ENCODE measurements around the gene CYTH4. TPM values are rescaled to one million over a fixed set of nuclear protein-coding genes. Genes with fewer than 3 reads are reported as not detected.
A peak's percentile ranks its signal among the peaks of the same experiment; 100 is the strongest.

The CYTH4 gene
- total RNA-seq, 1 donor from 2014 or later = not detected

DNA sequence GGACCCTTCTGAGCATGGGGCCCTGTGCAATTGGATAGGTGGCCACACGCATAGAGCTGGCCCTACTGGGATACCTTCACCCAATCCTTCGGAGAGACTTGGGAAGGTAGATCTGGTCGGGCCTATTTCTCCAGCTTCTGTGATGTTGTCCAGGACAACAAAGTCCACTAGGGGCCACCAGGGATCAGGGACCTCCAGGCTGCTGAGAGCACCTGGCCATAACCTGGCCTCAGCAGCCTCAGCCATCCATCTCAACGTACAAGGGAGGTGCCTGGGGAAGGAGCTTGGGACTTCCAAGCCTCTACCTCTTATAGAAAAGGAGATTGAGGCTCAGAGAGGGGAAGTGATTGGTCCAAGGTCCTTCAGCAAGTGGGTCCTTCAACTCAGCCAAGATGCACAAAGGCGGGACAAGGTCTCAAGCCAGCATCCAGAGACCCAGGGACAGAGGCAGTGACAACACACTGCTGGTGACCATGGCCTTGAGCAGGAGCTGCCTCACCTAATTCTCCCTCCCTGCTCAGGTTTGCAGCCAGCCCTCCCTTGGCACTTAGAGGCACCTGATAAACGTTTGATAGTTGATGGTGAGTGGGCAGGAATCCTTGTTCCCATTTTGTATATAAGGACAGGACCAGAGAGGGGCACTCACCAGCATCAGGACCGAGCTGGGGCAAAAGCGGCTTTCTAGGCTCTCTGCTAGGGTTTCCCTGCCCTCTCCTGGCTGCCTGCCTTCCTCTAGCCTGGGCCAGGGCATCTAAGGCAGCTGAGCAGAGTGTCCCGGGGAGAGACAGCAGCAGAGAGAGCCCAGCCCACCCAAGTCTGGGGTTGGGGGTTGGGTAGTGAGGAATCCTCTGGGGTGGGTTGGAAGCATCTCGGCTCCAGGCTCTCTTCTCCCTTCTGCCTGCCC is 42.7 kb upstream of the CYTH4 start:
- no peak for DNase-seq (ENCODE audit: low spot score)
- Histone ChIP-seq H3K9ac (no peak overlapping the region), H3K79me2 (ENCODE audit: low read depth) (no peaks in the 10 kb centered on the region), H3K4me1 (peaks cover 3% of the 10 kb centered on the region), H3K4me2 (no peak overlapping the region), H2AFZ (replicated peaks) (no peak overlapping the region), H4K20me1 (ENCODE audit: low read depth) (no peaks in the 10 kb centered on the region), H3K27ac (no peak overlapping the region), H3K9me3 (ENCODE audit: low read depth) (no peaks in the 10 kb centered on the region), H3K36me3 (no peaks in the 10 kb centered on the region), H3K27me3 (no peaks in the 10 kb centered on the region), H3K4me3 (no peak overlapping the region), H3F3A (ENCODE audit: low read depth) (no peaks in the 10 kb centered on the region)
- H3K9me3 Mint-ChIP-seq = no peaks in the 10 kb centered on the region
- H3K36me3 Mint-ChIP-seq = no peaks in the 10 kb centered on the region
- H3K27me3 Mint-ChIP-seq (ENCODE audit: insufficient read depth, low read depth) = peaks cover 13% of the 10 kb centered on the region
- H3K4me3 Mint-ChIP-seq = no peak overlapping the region
- H3K4me1 Mint-ChIP-seq = peaks cover 19% of the 10 kb centered on the region
- no peak overlapping the region for H3K27ac Mint-ChIP-seq
- TF ChIP-seq EZH2 (IDR thresholded peaks at IDR 0.05) (no peak), EZH2phosphoT487 (IDR thresholded peaks at IDR 0.05) (no peak)
- TF ChIP-seq, protein P1, sequence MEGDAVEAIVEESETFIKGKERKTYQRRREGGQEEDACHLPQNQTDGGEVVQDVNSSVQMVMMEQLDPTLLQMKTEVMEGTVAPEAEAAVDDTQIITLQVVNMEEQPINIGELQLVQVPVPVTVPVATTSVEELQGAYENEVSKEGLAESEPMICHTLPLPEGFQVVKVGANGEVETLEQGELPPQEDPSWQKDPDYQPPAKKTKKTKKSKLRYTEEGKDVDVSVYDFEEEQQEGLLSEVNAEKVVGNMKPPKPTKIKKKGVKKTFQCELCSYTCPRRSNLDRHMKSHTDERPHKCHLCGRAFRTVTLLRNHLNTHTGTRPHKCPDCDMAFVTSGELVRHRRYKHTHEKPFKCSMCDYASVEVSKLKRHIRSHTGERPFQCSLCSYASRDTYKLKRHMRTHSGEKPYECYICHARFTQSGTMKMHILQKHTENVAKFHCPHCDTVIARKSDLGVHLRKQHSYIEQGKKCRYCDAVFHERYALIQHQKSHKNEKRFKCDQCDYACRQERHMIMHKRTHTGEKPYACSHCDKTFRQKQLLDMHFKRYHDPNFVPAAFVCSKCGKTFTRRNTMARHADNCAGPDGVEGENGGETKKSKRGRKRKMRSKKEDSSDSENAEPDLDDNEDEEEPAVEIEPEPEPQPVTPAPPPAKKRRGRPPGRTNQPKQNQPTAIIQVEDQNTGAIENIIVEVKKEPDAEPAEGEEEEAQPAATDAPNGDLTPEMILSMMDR (IDR thresholded peaks at IDR 0.05) = no peak

GRCh38 chr22:37240240-37240940 is 41.9 kb upstream of the CYTH4 start:
- no peak overlapping the region for H3K4me3 ChIP-seq
- TF ChIP-seq EZH2phosphoT487 (IDR thresholded peaks at IDR 0.05) = no peak
- TF ChIP-seq EZH2 (IDR thresholded peaks at IDR 0.05) = no peak
- TF ChIP-seq, protein P1 (IDR thresholded peaks at IDR 0.05) = no peak
- H3K27ac ChIP-seq = no peak overlapping the region
- peaks cover 3% of the 10 kb centered on the region for H3K4me1 ChIP-seq
- peak overlapping the region; percentile 86 for H3K27ac Mint-ChIP-seq
- H3K9me3 ChIP-seq (ENCODE audit: low read depth) = no peaks in the 10 kb centered on the region
- no peaks in the 10 kb centered on the region for H3K36me3 ChIP-seq
- no peak for DNase-seq (ENCODE audit: low spot score)
- peaks cover 7% of the 10 kb centered on the region for H3K27me3 Mint-ChIP-seq (ENCODE audit: insufficient read depth, low read depth)
- no peak overlapping the region for H3K9ac ChIP-seq
- no peaks in the 10 kb centered on the region for H3K9me3 Mint-ChIP-seq
- no peaks in the 10 kb centered on the region for H3K79me2 ChIP-seq (ENCODE audit: low read depth)
- no peaks in the 10 kb centered on the region for H3K36me3 Mint-ChIP-seq
- H4K20me1 ChIP-seq (ENCODE audit: low read depth) = no peaks in the 10 kb centered on the region
- H2AFZ ChIP-seq (replicated peaks) = no peak overlapping the region
- no peak overlapping the region for H3K4me2 ChIP-seq
- H3K4me1 Mint-ChIP-seq = peaks cover 18% of the 10 kb centered on the region
- H3F3A ChIP-seq (ENCODE audit: low read depth) = no peaks in the 10 kb centered on the region
- H3K27me3 ChIP-seq = no peaks in the 10 kb centered on the region
- no peak overlapping the region for H3K4me3 Mint-ChIP-seq

GRCh38 chr22:37240941-37241320 is 41.4 kb upstream of the CYTH4 start:
- Histone ChIP-seq H3K27me3 (no peaks in the 10 kb centered on the region), H4K20me1 (ENCODE audit: low read depth) (no peaks in the 10 kb centered on the region), H3K9ac (no peak overlapping the region), H3K27ac (no peak overlapping the region), H3K36me3 (no peaks in the 10 kb centered on the region), H3K9me3 (ENCODE audit: low read depth) (no peaks in the 10 kb centered on the region), H3K4me3 (no peak overlapping the region), H3K79me2 (ENCODE audit: low read depth) (no peaks in the 10 kb centered on the region), H3F3A (ENCODE audit: low read depth) (no peaks in the 10 kb centered on the region), H2AFZ (replicated peaks) (no peak overlapping the region), H3K4me2 (no peak overlapping the region), H3K4me1 (peaks cover 3% of the 10 kb centered on the region)
- H3K9me3 Mint-ChIP-seq = no peaks in the 10 kb centered on the region
- H3K27ac Mint-ChIP-seq = no peak overlapping the region
- TF ChIP-seq, protein P1 (IDR thresholded peaks at IDR 0.05) = no peak
- no peak for TF ChIP-seq EZH2 (IDR thresholded peaks at IDR 0.05)
- TF ChIP-seq EZH2phosphoT487 (IDR thresholded peaks at IDR 0.05) = no peak
- no peak overlapping the region for H3K4me3 Mint-ChIP-seq
- H3K27me3 Mint-ChIP-seq (ENCODE audit: insufficient read depth, low read depth) = peaks cover 7% of the 10 kb centered on the region
- DNase-seq (ENCODE audit: low spot score) = no peak
- H3K4me1 Mint-ChIP-seq = peaks cover 18% of the 10 kb centered on the region
- no peaks in the 10 kb centered on the region for H3K36me3 Mint-ChIP-seq

Measured in neural progenitor cell (in vitro differentiated cells).